Ovary (tissue), 9 donors: ENCODE measurements around the gene RHOV. TPM values are rescaled to one million over a fixed set of nuclear protein-coding genes. Genes with fewer than 3 reads are reported as not detected.

Experiments used
- DNase-seq, 5 donors: peaks; one replicate each; pipeline ENCODE4 v3.0.0-alpha.2; 2019 to 2020
- H3K27ac ChIP-seq, 2 donors: fragments of 200-600 bp; one replicate each; pipeline versions ENCODE4 v1.5.1 to v1.8.0; 2019 to 2022
- H3K27me3 ChIP-seq: fragments of 200-600 bp; one replicate; pipeline ENCODE4 v1.8.0; 2022
- H3K36me3 ChIP-seq: fragments of 200-600 bp; sonication (generic); one replicate; pipeline ENCODE4 v1.5.1; 2019
- H3K4me1 ChIP-seq: one replicate; pipeline ENCODE4 v1.8.1; 2013; ENCODE audit warnings: mild to moderate bottlenecking, moderate library complexity; ENCODE audit not compliant: insufficient read depth
- H3K4me3 ChIP-seq: fragments of 200-600 bp; sonication (generic); one replicate; pipeline ENCODE4 v1.5.1; 2017
- H3K9me3 ChIP-seq, 2 donors: fragments of 200-600 bp in 1 of 2; sonication (generic) in 1 of 2; one replicate each; pipeline versions ENCODE4 v1.5.1 to v1.8.1; 2013 to 2019; ENCODE audit warnings: mild to moderate bottlenecking in 1 of 2, moderate library complexity in 1 of 2
- EP300 ChIP-seq: sonication (generic); formaldehyde crosslinking; IDR thresholded peaks from one replicate; pipeline ENCODE4 v1.6.1; 2017; ENCODE audit warnings: antibody characterized with exemption
- POLR2A ChIP-seq: fragments of 450-650 bp; IDR thresholded peaks from one replicate; pipeline ENCODE4 v1.6.1; 2017; ENCODE audit warnings: antibody characterized with exemption, mild to moderate bottlenecking, moderate library complexity
- WGBS, 3 donors: extraction: QIAGEN DNeasy Blood & Tissue Kit in 1 of 3; methylation state at CpG; one replicate each; pipeline versions ENCODE4 v1.1.5 to v1.1.7; 2013 to 2017; 5-methylcytosine and 5-hydroxymethylcytosine counted together
- intact Hi-C, 4 donors: fragments of 100-400 bp; cut with DNase I; formaldehyde crosslinking; loops; one replicate each; pipeline versions ENCODE4 v1.11.0 to v1.15.1; 2022 to 2023
- polyA plus RNA-seq, 2 donors: library from polyadenylated mRNA; stranded (reverse); fragments of 200-250 nt in 1 of 2; fragments of 350-450 nt in 1 of 2; fragmentation: Illumina TruSeq in 1 of 2; extraction: RNeasy Lipid Tissue Mini Kit (QIAGEN cat#74804) in 1 of 2; gene quantifications; one replicate each; pipeline ENCODE4 v1.2.3, GENCODE V29; 2013 to 2014
- total RNA-seq, 7 donors: library from RNA; depleted of rRNA in 2 of 7; stranded (reverse); fragments of >200 nt in 2 of 7; fragmentation: NEBNext Ultra II Directional in 3 of 7; extraction: Animal tissue kit (Norgen Biotek cat#: 25700) in 3 of 7; gene quantifications; one replicate each; pipeline versions ENCODE4 v1.1.0 to v1.2.4, GENCODE V29; 2016 to 2023
- TF ChIP-seq, protein P1 (sequence below), 3 donors: fragments of 450-650 bp in 2 of 3; fragments of 200-600 bp in 1 of 3; IDR thresholded peaks; one replicate each; pipeline versions ENCODE4 v1.5.1 to v1.8.0; 2016 to 2022; ENCODE audit warnings: antibody characterized with exemption in 3 of 3, mild to moderate bottlenecking in 1 of 3
- donor health status: DM: no; HTN: no; CAD: no; lungs with moderate emphysema.
- donor health status: DM: no; HTN: no; CAD: no.
- donor health status: Bipolar disorder and iron deficiency.
- donor health status: DM: yes; HTN: yes; CAD: no.
- donor health status: DM: no; HTN: no; CAD: no.
- donor health status: DM: yes; HTN: yes; CAD: no.

Gene RHOV
- total and polyA plus RNA-seq, 9 donors, result 0.07 to 3.4 (median 0.26) TPM; not detected in 3

GRCh38 chr15:40915116-40915661 lies 41.2 kb upstream of the RHOV start:
- Histone ChIP-seq H3K36me3 (no peaks in the 10 kb centered on the region), H3K4me1 (no peaks in the 10 kb centered on the region), H3K27me3 (no peaks in the 10 kb centered on the region), H3K4me3 (no peak overlapping the region), H3K9me3 (no peaks in the 10 kb centered on the region), H3K27ac (no peak overlapping the region)
- DNase-seq, result no peak
- TF ChIP-seq, protein P1, sequence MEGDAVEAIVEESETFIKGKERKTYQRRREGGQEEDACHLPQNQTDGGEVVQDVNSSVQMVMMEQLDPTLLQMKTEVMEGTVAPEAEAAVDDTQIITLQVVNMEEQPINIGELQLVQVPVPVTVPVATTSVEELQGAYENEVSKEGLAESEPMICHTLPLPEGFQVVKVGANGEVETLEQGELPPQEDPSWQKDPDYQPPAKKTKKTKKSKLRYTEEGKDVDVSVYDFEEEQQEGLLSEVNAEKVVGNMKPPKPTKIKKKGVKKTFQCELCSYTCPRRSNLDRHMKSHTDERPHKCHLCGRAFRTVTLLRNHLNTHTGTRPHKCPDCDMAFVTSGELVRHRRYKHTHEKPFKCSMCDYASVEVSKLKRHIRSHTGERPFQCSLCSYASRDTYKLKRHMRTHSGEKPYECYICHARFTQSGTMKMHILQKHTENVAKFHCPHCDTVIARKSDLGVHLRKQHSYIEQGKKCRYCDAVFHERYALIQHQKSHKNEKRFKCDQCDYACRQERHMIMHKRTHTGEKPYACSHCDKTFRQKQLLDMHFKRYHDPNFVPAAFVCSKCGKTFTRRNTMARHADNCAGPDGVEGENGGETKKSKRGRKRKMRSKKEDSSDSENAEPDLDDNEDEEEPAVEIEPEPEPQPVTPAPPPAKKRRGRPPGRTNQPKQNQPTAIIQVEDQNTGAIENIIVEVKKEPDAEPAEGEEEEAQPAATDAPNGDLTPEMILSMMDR (IDR thresholded peaks at IDR 0.05), result no peak
- no peak for TF ChIP-seq POLR2A
- TF ChIP-seq EP300, result no peak
- intact Hi-C loops, result loop anchor here in 1 of 4 donors (10.0 kb wide), 1 partner anchor 110 kb away; no protein-coding TSS in a partner anchor
- 73 to 82% (median 73%) methylated on average over 12 of the region's 12 CpGs for WGBS, 3 donors

DNA sequence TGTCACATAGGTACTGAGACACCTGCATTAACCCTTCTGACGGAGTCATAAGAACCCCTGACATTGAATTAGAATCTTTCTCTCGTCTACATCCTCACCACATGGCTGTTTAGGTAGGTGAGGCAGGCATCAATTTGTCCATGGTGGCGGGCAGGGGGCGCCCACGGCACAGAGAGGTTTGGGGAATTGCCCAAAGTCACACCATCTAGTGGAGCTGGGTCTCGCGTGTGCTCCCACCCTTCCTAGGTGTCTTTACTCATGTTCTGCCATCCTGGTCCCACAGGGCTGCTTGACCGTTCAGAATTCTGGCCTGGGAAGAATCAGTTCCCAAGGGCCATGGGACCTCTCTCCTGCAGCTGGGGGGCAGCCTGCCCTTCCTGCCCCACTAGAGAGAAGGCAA lies 40.5 kb upstream of the RHOV start:
- Histone ChIP-seq H3K27ac (no peak overlapping the region), H3K36me3 (no peaks in the 10 kb centered on the region), H3K4me1 (no peaks in the 10 kb centered on the region), H3K27me3 (no peaks in the 10 kb centered on the region), H3K4me3 (no peak overlapping the region), H3K9me3 (no peaks in the 10 kb centered on the region)
- no peak for TF ChIP-seq POLR2A
- TF ChIP-seq, protein P1 (IDR thresholded peaks at IDR 0.05), result no peak
- TF ChIP-seq EP300, result no peak
- DNase-seq, result no peak
- intact Hi-C loops, result loop anchor here in 1 of 4 donors (10.0 kb wide), 1 partner anchor 110 kb away; no protein-coding TSS in a partner anchor
- whole genome bisulfite sequencing, 3 donors, result 86 to 92% (median 87%) methylated on average over 8 of the region's 8 CpGs

- no peak for DNase-seq
- H3K9me3 ChIP-seq, result no peaks in the 10 kb centered on the region
- intact Hi-C loops, result loop anchor here in 1 of 4 donors (10.0 kb wide), 1 partner anchor 111 kb away; no protein-coding TSS in a partner anchor
- no peak overlapping the region for H3K27ac ChIP-seq
- no peaks in the 10 kb centered on the region for H3K27me3 ChIP-seq
- no peaks in the 10 kb centered on the region for H3K4me1 ChIP-seq
- H3K36me3 ChIP-seq, result no peaks in the 10 kb centered on the region
- H3K4me3 ChIP-seq, result no peak overlapping the region
- TF ChIP-seq POLR2A, result no peak
- TF ChIP-seq, protein P1 (IDR thresholded peaks at IDR 0.05), result no peak
- TF ChIP-seq EP300, result no peak
- 95 to 96% (median 95%) methylated on average over 12 of the region's 12 CpGs for WGBS, 3 donors
These were observed 40.0 kb upstream of the RHOV start for GRCh38 chr15:40914013-40914412.

- TF ChIP-seq EP300 (no peak), POLR2A (no peak)
- TF ChIP-seq, protein P1 (IDR thresholded peaks at IDR 0.05), result no peak
- DNase-seq, result no peak
- WGBS, 3 donors, result 75 to 86% (median 77%) methylated on average over 6 of the region's 6 CpGs
- no peaks in the 10 kb centered on the region for H3K27me3 ChIP-seq
- H3K4me1 ChIP-seq, result no peaks in the 10 kb centered on the region
- H3K4me3 ChIP-seq, result no peak overlapping the region
- no peaks in the 10 kb centered on the region for H3K36me3 ChIP-seq
- intact Hi-C loops, result loop anchor here in 1 of 4 donors (10.0 kb wide), 1 partner anchor 112 kb away; no protein-coding TSS in a partner anchor
- no peak overlapping the region for H3K27ac ChIP-seq
- H3K9me3 ChIP-seq, result no peaks in the 10 kb centered on the region
These were observed 38.4 kb upstream of the RHOV start for GRCh38 chr15:40912478-40912877.
